Ovary (tissue), 9 donors: ENCODE measurements around the gene TMEM214. TPM values are rescaled to one million over a fixed set of nuclear protein-coding genes. Genes with fewer than 3 reads are reported as not detected.

ENCODE experiments used
- DNase-seq, 5 donors: peaks; one replicate each; pipeline ENCODE4 v3.0.0-alpha.2; 2019 to 2020
- H3K27ac ChIP-seq, 2 donors: fragments of 200-600 bp; one replicate each; pipeline versions ENCODE4 v1.5.1 to v1.8.0; 2019 to 2022
- H3K27me3 ChIP-seq: fragments of 200-600 bp; one replicate; pipeline ENCODE4 v1.8.0; 2022
- H3K36me3 ChIP-seq: fragments of 200-600 bp; sonication (generic); one replicate; pipeline ENCODE4 v1.5.1; 2019
- H3K4me1 ChIP-seq: one replicate; pipeline ENCODE4 v1.8.1; 2013; ENCODE audit warnings: mild to moderate bottlenecking, moderate library complexity; ENCODE audit not compliant: insufficient read depth
- H3K4me3 ChIP-seq: fragments of 200-600 bp; sonication (generic); one replicate; pipeline ENCODE4 v1.5.1; 2017
- H3K9me3 ChIP-seq, 2 donors: fragments of 200-600 bp in 1 of 2; sonication (generic) in 1 of 2; one replicate each; pipeline versions ENCODE4 v1.5.1 to v1.8.1; 2013 to 2019; ENCODE audit warnings: mild to moderate bottlenecking in 1 of 2, moderate library complexity in 1 of 2
- CTCF ChIP-seq, 3 donors: fragments of 450-650 bp in 2 of 3; fragments of 200-600 bp in 1 of 3; IDR thresholded peaks; one replicate each; pipeline versions ENCODE4 v1.5.1 to v1.8.0; 2016 to 2022; ENCODE audit warnings: antibody characterized with exemption in 3 of 3, mild to moderate bottlenecking in 1 of 3
- EP300 ChIP-seq: sonication (generic); formaldehyde crosslinking; IDR thresholded peaks from one replicate; pipeline ENCODE4 v1.6.1; 2017; ENCODE audit warnings: antibody characterized with exemption
- POLR2A ChIP-seq: fragments of 450-650 bp; IDR thresholded peaks from one replicate; pipeline ENCODE4 v1.6.1; 2017; ENCODE audit warnings: antibody characterized with exemption, mild to moderate bottlenecking, moderate library complexity
- WGBS, 3 donors: extraction: QIAGEN DNeasy Blood & Tissue Kit in 1 of 3; methylation state at CpG; one replicate each; pipeline versions ENCODE4 v1.1.5 to v1.1.7; 2013 to 2017; 5-methylcytosine and 5-hydroxymethylcytosine counted together
- intact Hi-C, 4 donors: fragments of 100-400 bp; cut with DNase I; formaldehyde crosslinking; loops; one replicate each; pipeline versions ENCODE4 v1.11.0 to v1.15.1; 2022 to 2023
- polyA plus RNA-seq, 2 donors: library from polyadenylated mRNA; stranded (reverse); fragments of 200-250 nt in 1 of 2; fragments of 350-450 nt in 1 of 2; fragmentation: Illumina TruSeq in 1 of 2; extraction: RNeasy Lipid Tissue Mini Kit (QIAGEN cat#74804) in 1 of 2; gene quantifications; one replicate each; pipeline ENCODE4 v1.2.3, GENCODE V29; 2013 to 2014
- total RNA-seq, 7 donors: library from RNA; depleted of rRNA in 2 of 7; stranded (reverse); fragments of >200 nt in 2 of 7; fragmentation: NEBNext Ultra II Directional in 3 of 7; extraction: Animal tissue kit (Norgen Biotek cat#: 25700) in 3 of 7; gene quantifications; one replicate each; pipeline versions ENCODE4 v1.1.0 to v1.2.4, GENCODE V29; 2016 to 2023
- donor health status: DM: no; HTN: no; CAD: no; lungs with moderate emphysema.
- donor health status: DM: no; HTN: no; CAD: no.
- donor health status: Bipolar disorder and iron deficiency.
- donor health status: DM: yes; HTN: yes; CAD: no.
- donor health status: DM: no; HTN: no; CAD: no.
- donor health status: DM: yes; HTN: yes; CAD: no.

Gene TMEM214
- total and polyA plus RNA-seq, 9 donors = 26.5 to 101 (median 67.1) TPM

DNA sequence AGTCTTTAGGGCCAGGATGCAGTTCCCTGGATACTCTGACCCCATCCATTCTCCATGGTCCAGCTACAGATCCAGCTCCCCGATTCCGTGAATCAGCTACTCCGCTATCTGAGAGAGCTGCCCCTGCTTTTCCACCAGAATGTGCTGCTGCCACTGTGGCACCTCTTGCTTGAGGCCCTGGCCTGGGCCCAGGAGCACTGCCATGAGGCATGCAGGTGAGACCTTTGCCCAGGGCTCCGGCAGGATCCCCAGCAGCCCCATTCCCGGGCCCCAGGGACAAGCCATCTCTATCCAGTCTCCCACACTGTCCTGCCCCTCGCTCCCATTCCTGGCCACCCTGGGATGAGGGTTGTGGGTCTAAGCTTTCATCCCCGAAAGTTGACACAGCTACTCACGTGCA is 7.5 kb downstream of the TMEM214 start:
- H3K27me3 ChIP-seq = no peaks in the 10 kb centered on the region
- no peaks in the 10 kb centered on the region for H3K36me3 ChIP-seq
- H3K27ac ChIP-seq = no peak overlapping the region
- H3K4me3 ChIP-seq = no peak overlapping the region
- 87 to 90% (median 88%) methylated on average over 8 of the region's 8 CpGs for WGBS, 3 donors
- no peak for DNase-seq
- H3K9me3 ChIP-seq = no peaks in the 10 kb centered on the region
- intact Hi-C loops = loop anchor here in 1 of 4 donors (5.0 kb wide), 1 partner anchor 47 kb away; the partner anchor contains the start of gene KHK
- H3K4me1 ChIP-seq = no peaks in the 10 kb centered on the region
- no peak for TF ChIP-seq CTCF (IDR thresholded peaks at IDR 0.05)
- TF ChIP-seq EP300 = no peak
- TF ChIP-seq POLR2A = no peak

- Histone ChIP-seq H3K4me1 (no peaks in the 10 kb centered on the region), H3K27ac (no peak overlapping the region), H3K4me3 (no peak overlapping the region), H3K9me3 (no peaks in the 10 kb centered on the region), H3K36me3 (no peaks in the 10 kb centered on the region), H3K27me3 (no peaks in the 10 kb centered on the region)
- intact Hi-C loops = loop anchor here in 1 of 4 donors (5.0 kb wide), 1 partner anchor 46 kb away; the partner anchor contains the start of gene KHK
- no peak for DNase-seq
- TF ChIP-seq CTCF (IDR thresholded peaks at IDR 0.05) (no peak), POLR2A (no peak), EP300 (no peak)
- 38 to 43% (median 41%) methylated on average over 5 of the region's 5 CpGs for WGBS, 3 donors
These were observed 9.0 kb downstream of the TMEM214 start for GRCh38 chr2:27041752-27042151.

GRCh38 chr2:27042159-27042661 is 9.4 kb downstream of the TMEM214 start:
- H3K4me3 ChIP-seq = no peak overlapping the region
- no peak overlapping the region for H3K27ac ChIP-seq
- WGBS, 3 donors = 63 to 74% (median 72%) methylated on average over 10 of the region's 10 CpGs
- no peaks in the 10 kb centered on the region for H3K4me1 ChIP-seq
- DNase-seq = no peak
- no peaks in the 10 kb centered on the region for H3K36me3 ChIP-seq
- TF ChIP-seq EP300 (no peak), CTCF (IDR thresholded peaks at IDR 0.05) (no peak), POLR2A (no peak)
- no peaks in the 10 kb centered on the region for H3K9me3 ChIP-seq
- H3K27me3 ChIP-seq = no peaks in the 10 kb centered on the region
- intact Hi-C loops = loop anchor here in 1 of 4 donors (5.0 kb wide), 1 partner anchor 45 kb away; the partner anchor contains the start of gene KHK

- WGBS, 3 donors = 66 to 73% (median 70%) methylated on average over 7 of the region's 7 CpGs
- Histone ChIP-seq H3K4me1 (no peaks in the 10 kb centered on the region), H3K36me3 (no peaks in the 10 kb centered on the region), H3K27ac (no peak overlapping the region), H3K9me3 (no peaks in the 10 kb centered on the region), H3K27me3 (no peaks in the 10 kb centered on the region), H3K4me3 (no peak overlapping the region)
- intact Hi-C loops = loop anchor here in 1 of 4 donors (5.0 kb wide), 1 partner anchor 44 kb away; the partner anchor contains the start of gene KHK
- no peak for TF ChIP-seq EP300
- no peak for TF ChIP-seq CTCF (IDR thresholded peaks at IDR 0.05)
- TF ChIP-seq POLR2A = no peak
- no peak for DNase-seq
These were observed 10.3 kb downstream of the TMEM214 start for GRCh38 chr2:27042985-27043634.
